Transverse colon (tissue), 4 donors: ENCODE measurements around the gene RPRD2.

Experiments used
- CTCF ChIP-seq, 5 experiments: fragments of 200-600 bp in 3 of 5; fragments of 450-650 bp in 2 of 5; sonication (generic) in 3 of 5; IDR thresholded peaks; 1 replicate in 2 of 5; 2 replicates in 3 of 5; pipeline ENCODE4 v1.5.1; 2016 to 2017; ENCODE audit warnings: antibody characterized with exemption in 5 of 5, inconsistent platforms in 3 of 5, mild to moderate bottlenecking in 2 of 5, moderate library complexity in 1 of 5
- EP300 ChIP-seq: sonication (generic); formaldehyde crosslinking; IDR thresholded peaks from one replicate; pipeline ENCODE4 v1.6.1; 2017; ENCODE audit warnings: antibody characterized with exemption, low read depth
- POLR2A ChIP-seq: fragments of 450-650 bp; IDR thresholded peaks from one replicate; pipeline ENCODE4 v1.6.1; 2016; ENCODE audit warnings: antibody characterized with exemption, mild to moderate bottlenecking, moderate library complexity
- POLR2AphosphoS5 ChIP-seq, 3 donors: sonication (generic); formaldehyde crosslinking; IDR thresholded peaks; one replicate each; pipeline ENCODE4 v1.6.1; 2016; ENCODE audit warnings: antibody characterized with exemption in 3 of 3

GRCh38 chr1:150466964-150467363, 103.0 kb downstream of the RPRD2 start:
- TF ChIP-seq CTCF (IDR thresholded peaks at IDR 0.05) (no peak), POLR2AphosphoS5 (IDR thresholded peaks at IDR 0.05) (no peak), POLR2A (no peak), EP300 (no peak)
